ENCODE measurements around the gene HTR1D.
"Not testable (repeated sequence)": the region's sequence is repeated elsewhere in the genome, so short reads cannot be mapped to it uniquely, and the experiment has no call there.

HTR1D gene

DNA sequence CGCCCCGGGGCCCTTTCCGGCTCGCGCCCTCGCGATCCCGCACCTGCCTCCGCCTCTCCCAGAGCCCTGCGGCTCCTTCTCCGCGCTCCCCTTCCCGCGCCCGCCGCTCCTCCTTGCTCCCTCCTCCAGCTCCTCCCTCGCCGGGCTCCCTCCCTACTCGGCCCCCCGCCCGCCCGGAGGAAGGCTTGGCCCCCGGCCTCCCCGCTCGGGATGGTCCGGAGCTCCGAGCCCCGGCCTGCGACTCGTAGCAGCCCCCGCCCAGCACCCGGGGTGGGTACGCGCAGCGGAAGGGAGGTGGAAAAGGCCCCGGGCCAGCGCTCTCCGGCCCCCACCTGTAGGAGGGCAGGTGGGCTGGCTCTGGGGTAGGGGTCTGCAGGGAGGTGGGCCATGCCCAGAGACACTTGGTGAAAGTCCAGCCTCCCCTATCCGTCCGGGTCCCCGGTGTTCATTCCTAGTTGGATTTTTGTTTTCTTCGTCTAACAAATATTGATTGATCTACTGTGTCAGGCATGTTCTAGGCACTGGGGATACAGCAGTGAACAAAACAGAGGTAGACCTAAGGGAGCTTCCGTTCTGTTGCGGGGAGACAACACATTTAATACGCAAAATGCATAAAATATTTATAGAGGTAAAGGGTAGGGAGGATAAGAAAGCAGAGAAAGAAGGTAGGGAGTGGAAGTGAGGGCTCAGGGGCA is at the start of gene HTR1D:
Gene HTR1D (minus strand): TSS at position 82 of the 695 bp plus-strand sequence. CDS start 23,283 bp downstream, outside the sequence.
- DNase-seq, result no peak

- no peak for DNase-seq
These were observed 46.1 kb upstream of the HTR1D start for GRCh38 chr1:23263380-23263887.

GRCh38 chr1:23258082-23258481 is 40.8 kb upstream of the HTR1D start:
- DNase-seq, result not testable (repeated sequence)

GRCh38 chr1:23257371-23257770 is 40.1 kb upstream of the HTR1D start:
- not testable (repeated sequence) for DNase-seq

- no peak for DNase-seq
These were observed 37.3 kb upstream of the HTR1D start for GRCh38 chr1:23254584-23254983.

DNA sequence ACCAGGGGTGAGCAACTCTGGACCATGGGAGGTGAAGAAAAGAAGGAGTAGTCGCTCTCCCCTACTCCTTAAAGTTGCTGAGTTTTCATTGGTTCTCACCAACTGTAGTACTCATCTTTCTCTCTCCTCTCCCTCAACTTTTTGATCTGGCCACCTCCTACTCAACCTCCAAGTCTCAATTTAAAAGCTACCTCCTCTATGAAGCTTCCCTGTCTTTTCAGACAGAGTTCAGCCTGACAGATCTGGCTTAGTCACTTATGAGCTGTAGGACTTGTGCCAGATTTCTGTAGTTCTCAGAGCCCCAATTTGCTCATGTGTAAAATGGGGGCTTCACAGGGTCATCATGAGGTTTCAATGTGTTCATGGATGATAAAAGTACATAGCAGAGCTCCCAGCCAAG is 34.5 kb upstream of the HTR1D start:
- DNase-seq, result no peak

- no peak for DNase-seq
These were observed 32.6 kb upstream of the HTR1D start for GRCh38 chr1:23249787-23250454.

DNA sequence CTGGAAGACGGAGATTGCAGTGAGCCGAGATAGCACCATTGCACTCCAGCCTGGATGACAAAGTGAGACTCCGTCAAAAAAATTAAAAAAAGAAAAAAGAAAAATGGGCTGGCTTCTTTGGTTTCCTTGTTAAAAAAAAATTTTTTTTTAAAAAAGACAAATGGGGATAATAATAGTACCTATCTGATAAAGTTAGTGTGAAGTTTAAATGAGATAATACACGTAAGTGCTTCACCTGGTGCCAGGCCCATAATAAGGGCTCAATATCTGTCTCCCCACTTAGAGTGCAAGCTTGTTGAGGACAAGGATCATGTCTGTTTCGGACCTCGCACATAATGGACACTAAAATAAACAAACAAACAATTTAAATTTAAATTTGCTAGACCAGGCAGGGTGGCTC is 30.0 kb upstream of the HTR1D start:
- no peak for DNase-seq

DNA sequence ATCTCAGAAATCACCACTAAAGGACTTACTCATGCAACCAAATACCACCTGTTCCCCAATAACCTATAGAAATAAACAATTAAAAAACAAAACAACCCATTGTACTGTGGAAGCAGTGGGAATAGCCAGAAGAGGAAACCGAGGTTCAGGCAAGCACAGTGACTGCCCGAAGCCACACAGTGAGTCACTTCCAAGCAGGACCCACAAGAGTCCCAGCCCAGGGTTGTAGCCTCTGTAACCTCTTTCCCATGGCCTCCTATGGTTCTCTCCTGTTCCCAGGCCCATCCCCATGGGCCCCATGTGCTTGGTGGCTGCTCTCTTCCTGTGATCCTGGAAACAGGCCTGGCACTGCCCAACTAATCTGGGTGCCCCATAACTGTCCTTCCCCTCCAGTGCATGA is 29.0 kb upstream of the HTR1D start:
- no peak for DNase-seq

- DNase-seq, result no peak
These were observed 27.0 kb upstream of the HTR1D start for GRCh38 chr1:23244256-23244761.

GRCh38 chr1:23242414-23242813 is 25.1 kb upstream of the HTR1D start:
- no peak for DNase-seq

DNA sequence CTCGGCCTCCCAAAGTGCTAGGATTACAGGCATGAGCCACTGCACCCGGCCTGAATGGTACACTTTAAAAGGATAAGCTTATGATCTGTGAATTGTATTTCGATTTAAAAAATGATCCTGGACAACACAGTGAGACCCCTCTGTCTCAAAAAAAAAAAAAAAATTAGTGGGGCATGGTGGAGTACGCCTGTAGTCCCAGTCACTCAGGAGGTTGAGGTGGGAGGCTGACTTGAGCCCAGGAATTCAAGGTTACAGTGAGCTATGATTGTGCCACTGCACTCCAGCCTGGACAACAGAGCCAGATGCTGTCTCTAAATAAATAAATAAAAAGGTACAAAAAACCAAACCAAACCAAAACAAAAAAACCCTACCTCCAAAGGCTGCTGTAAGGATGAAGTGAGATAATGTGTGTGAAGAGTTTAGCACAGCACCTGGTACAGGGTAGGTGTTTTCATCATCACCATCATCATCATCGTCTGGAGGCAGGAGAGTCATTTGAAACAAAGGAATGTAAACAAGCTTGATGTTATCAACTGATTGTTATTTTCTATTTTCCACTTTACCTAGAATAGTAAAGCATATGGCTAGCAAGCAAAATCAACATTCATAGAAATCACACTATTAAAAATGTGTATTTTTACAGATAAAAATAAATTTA is 22.5 kb upstream of the HTR1D start:
- no peak for DNase-seq

GRCh38 chr1:23238565-23238964 is 21.3 kb upstream of the HTR1D start:
- no peak for DNase-seq

- no peak for DNase-seq
These were observed 20.2 kb upstream of the HTR1D start for GRCh38 chr1:23237508-23237907.

GRCh38 chr1:23227806-23228205 is 10.5 kb upstream of the HTR1D start:
- DNase-seq, result no peak

DNA sequence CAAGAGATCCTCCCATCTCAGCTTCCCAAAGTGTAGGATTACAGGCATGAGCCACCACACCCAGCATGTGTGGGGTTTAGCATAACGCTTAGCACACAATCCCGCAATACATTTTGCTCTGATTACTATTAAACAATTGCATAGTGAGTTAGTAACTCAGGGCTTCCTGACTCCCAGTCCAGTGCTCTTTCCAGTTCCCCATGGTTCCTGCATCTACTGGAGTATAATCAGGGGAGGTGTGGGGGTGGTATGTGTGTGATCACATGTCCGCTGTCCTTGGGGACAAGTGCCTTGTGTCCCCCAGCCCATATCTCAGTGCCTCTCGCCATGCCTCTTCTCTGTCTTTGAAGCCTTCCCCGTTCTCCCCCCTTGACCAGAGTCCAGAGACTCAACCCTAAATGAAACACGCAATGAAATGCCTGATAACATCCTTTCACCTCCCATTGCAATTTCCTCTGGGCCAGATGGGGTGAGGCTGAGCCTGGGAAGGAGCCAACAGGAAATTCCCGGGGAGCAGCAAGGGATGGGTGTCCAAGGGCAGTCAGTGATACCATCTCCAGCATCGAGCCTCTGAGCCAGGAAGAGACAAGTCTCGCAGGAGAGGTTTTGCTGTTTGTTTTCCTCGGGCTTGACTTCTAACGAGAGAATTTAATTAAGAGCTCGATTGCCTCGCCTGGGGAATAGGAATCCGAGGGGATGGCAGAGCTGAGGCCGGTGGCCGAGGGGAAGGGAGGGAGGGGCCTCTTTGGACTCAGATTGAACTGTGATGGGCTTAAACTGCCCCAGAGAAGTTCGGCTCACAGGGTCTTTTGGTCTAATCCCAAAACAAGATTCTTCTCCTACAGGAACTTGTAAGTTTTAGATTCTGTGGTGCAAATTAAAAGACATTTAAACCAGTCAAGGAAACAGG is 7.7 kb upstream of the HTR1D start:
- DNase-seq, result no peak

DNA sequence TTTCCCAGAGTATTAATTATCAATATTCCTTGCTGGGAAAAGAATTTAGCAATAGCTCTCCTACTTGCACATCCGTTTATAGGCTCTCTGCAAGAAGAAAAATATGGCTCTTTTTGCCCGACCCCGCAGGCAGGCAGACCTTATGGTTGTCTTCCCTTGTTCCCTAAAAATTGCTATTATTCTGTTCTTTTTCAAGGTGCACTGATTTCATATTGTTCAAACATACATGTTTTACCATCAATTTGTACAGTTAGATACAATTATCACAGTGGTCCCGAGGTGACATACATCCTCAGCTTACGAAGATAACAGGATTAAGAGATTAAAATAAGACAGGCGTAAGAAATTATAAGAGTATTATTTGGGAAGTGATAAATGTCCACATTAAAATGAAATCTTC is 6.7 kb upstream of the HTR1D start:
- not testable (repeated sequence) for DNase-seq

GRCh38 chr1:23223490-23223951 is 6.2 kb upstream of the HTR1D start:
- DNase-seq, result not testable (repeated sequence)

GRCh38 chr1:23222742-23223141 is 5.4 kb upstream of the HTR1D start:
- no peak for DNase-seq

DNA sequence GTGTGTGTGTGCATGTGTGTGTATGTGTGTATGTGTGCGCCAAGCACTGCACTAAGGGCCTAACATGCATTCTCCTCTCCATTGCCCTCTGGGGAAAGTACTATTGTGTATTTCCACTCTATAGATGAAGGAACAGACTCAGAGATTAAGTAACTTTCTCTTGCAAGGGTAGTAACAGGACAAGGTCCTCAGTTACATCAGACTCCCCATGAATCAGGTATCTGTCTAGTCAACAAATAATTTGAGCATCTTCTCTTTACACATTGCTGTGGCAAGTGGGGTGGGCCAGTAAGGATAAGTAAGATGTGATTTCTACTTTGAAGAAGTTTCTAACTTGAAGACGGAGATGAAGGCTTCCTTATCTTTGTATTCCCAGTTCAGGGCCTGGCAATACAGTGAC is 5.0 kb upstream of the HTR1D start:
- DNase-seq, result no peak

DNA sequence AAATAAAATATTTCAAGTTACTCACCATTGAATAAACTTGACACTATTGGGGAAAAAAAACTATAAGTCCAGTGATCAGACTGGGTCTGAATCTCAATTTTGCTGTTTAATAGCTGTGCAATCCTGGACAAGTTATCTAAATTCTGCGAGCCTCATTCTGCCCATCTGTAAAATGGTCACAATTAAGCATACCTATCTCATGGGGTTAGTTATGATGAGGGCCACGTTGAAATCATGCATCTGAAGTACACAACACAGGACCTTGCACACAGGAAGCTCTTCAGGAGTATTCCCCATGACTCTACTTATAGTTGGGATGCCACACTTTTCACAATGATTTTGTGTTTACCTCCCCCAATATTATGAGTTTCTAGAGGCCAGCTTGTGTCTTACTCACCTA is 3.8 kb upstream of the HTR1D start:
- no peak for DNase-seq

- no peak for DNase-seq
These were observed 406 bp downstream of the HTR1D start for GRCh38 chr1:23216771-23217420.

Data from activated T-cell treated with anti-CD3 and anti-CD28 coated beads for 4 hours (primary cell).